Measurements from ENCODE around the gene HCAR3. TPM values are rescaled to one million over a fixed set of nuclear protein-coding genes. Genes with fewer than 3 reads are reported as not detected.
"Not testable (repeated sequence)": the region's sequence is repeated elsewhere in the genome, so short reads cannot be mapped to it uniquely, and the experiment has no call there.

The HCAR3 gene
- 1 to 10 TPM in 1 of 2 donors, under 1 TPM in 1; 0.08 to 1.3 TPM for total RNA-seq
- polyA plus RNA-seq: under 1 TPM in 1 of 2 donors, not detected in 1; 0.10 TPM

GRCh38 chr12:122716658-122717057 lies at the start of gene HCAR3:
Gene HCAR3, minus strand, starts transcription at chr12:122716811. Its CDS starts 74 bp downstream, at chr12:122716737.
- H3K4me3 ChIP-seq (ENCODE audit: low read depth in 1 of 3, low read length in 3 of 3): not testable (repeated sequence)
- WGBS: 64% methylated on average over 10 of the region's 10 CpGs

GRCh38 chr12:122757568-122757967 lies 41.0 kb upstream of the HCAR3 start:
- peaks cover 7 to 35% (median 22%) of the 10 kb centered on the region in 4 donors for H3K36me3 ChIP-seq (ENCODE audit: control insufficient read depth in 4 of 4, insufficient read depth in 3 of 4, low read depth in 1 of 4, low read length in 3 of 4)

More at GRCh38 chr12:122716658-122717057, at the start of gene HCAR3:
- H3K4me1 ChIP-seq (ENCODE audit: control insufficient read depth in 4 of 4, insufficient read depth in 4 of 4, low read length in 3 of 4); H3K27me3 ChIP-seq (ENCODE audit: control insufficient read depth in 4 of 4, insufficient read depth in 4 of 4, low read length in 3 of 4); H3K9me3 ChIP-seq (ENCODE audit: control insufficient read depth in 4 of 4, low read length in 3 of 4); DNase-seq (ENCODE audit: low spot score); H3K9ac ChIP-seq (ENCODE audit: low read depth in 1 of 2, low read length in 2 of 2); H3K36me3 ChIP-seq (ENCODE audit: control insufficient read depth in 4 of 4, insufficient read depth in 3 of 4, low read depth in 1 of 4, low read length in 3 of 4); H3K27ac ChIP-seq (ENCODE audit: low read depth in 1 of 2, low read length in 2 of 2): not testable (repeated sequence)

GRCh38 chr12:122754790-122755189 lies 38.2 kb upstream of the HCAR3 start:
- Histone ChIP-seq H3K9ac (ENCODE audit: low read depth in 1 of 2, low read length in 2 of 2) (no peak overlapping the region), H3K27me3 (ENCODE audit: control insufficient read depth in 4 of 4, insufficient read depth in 4 of 4, low read length in 3 of 4) (no peaks in the 10 kb centered on the region), H3K4me1 (ENCODE audit: control insufficient read depth in 4 of 4, insufficient read depth in 4 of 4, low read length in 3 of 4) (peaks cover 0 to 18% (median 9%) of the 10 kb centered on the region in 4 donors), H3K4me3 (ENCODE audit: low read depth in 1 of 3, low read length in 3 of 3) (no peak overlapping the region), H3K36me3 (ENCODE audit: control insufficient read depth in 4 of 4, insufficient read depth in 3 of 4, low read depth in 1 of 4, low read length in 3 of 4) (peaks cover 6 to 26% (median 16%) of the 10 kb centered on the region in 4 donors), H3K27ac (ENCODE audit: low read depth in 1 of 2, low read length in 2 of 2) (no peak overlapping the region), H3K9me3 (ENCODE audit: control insufficient read depth in 4 of 4, low read length in 3 of 4) (no peaks in the 10 kb centered on the region)
- 94% methylated on average over 1 of the region's 1 CpG for WGBS
- DNase-seq (ENCODE audit: low spot score): no peak
- no peak for TF ChIP-seq ATF3 (IDR thresholded peaks at IDR 0.05)
- TF ChIP-seq FOXA2 (IDR thresholded peaks at IDR 0.05): no peak
- no peak for TF ChIP-seq YY1 (IDR thresholded peaks at IDR 0.05)
- TF ChIP-seq REST (IDR thresholded peaks at IDR 0.05): no peak
- TF ChIP-seq NR2F2 (IDR thresholded peaks at IDR 0.05): no peak
- no peak for TF ChIP-seq RXRA (IDR thresholded peaks at IDR 0.05)
- no peak for TF ChIP-seq CTCF (IDR thresholded peaks at IDR 0.05; ENCODE audit: low read depth, low read length, missing input control)
- TF ChIP-seq HNF4G (IDR thresholded peaks at IDR 0.05): no peak
- no peak for TF ChIP-seq RAD21 (IDR thresholded peaks at IDR 0.05)
- no peak for TF ChIP-seq JUND (IDR thresholded peaks at IDR 0.05)

More at GRCh38 chr12:122757568-122757967, 41.0 kb upstream of the HCAR3 start:
- no peak for DNase-seq (ENCODE audit: low spot score)
- Histone ChIP-seq H3K4me1 (ENCODE audit: control insufficient read depth in 4 of 4, insufficient read depth in 4 of 4, low read length in 3 of 4) (peaks cover 0 to 10% (median 9%) of the 10 kb centered on the region in 4 donors), H3K9ac (ENCODE audit: low read depth in 1 of 2, low read length in 2 of 2) (no peak overlapping the region), H3K4me3 (ENCODE audit: low read depth in 1 of 3, low read length in 3 of 3) (no peak overlapping the region), H3K9me3 (ENCODE audit: control insufficient read depth in 4 of 4, low read length in 3 of 4) (no peaks in the 10 kb centered on the region), H3K27ac (ENCODE audit: low read depth in 1 of 2, low read length in 2 of 2) (no peak overlapping the region), H3K27me3 (ENCODE audit: control insufficient read depth in 4 of 4, insufficient read depth in 4 of 4, low read length in 3 of 4) (no peaks in the 10 kb centered on the region)
- no peak for TF ChIP-seq NR2F2 (IDR thresholded peaks at IDR 0.05)
- TF ChIP-seq SP1 (IDR thresholded peaks at IDR 0.05): no peak
- no peak for TF ChIP-seq TAF1 (conservative IDR thresholded peaks at IDR 0.05)
- no peak for TF ChIP-seq FOXA1 (IDR thresholded peaks at IDR 0.05)
- no peak for TF ChIP-seq FOXA2 (IDR thresholded peaks at IDR 0.05)
- no peak for TF ChIP-seq MAX (IDR thresholded peaks at IDR 0.05)
- TF ChIP-seq HNF4A (conservative IDR thresholded peaks at IDR 0.05): no peak
- no peak for TF ChIP-seq EGR1 (IDR thresholded peaks at IDR 0.05; ENCODE audit: low read depth in 2 of 2)
- no peak for TF ChIP-seq HNF4G (IDR thresholded peaks at IDR 0.05)
- no peak for TF ChIP-seq RXRA (IDR thresholded peaks at IDR 0.05)
- no peak for TF ChIP-seq JUND (IDR thresholded peaks at IDR 0.05)
- no peak for TF ChIP-seq YY1 (IDR thresholded peaks at IDR 0.05)
- no peak for TF ChIP-seq ZBTB33 (IDR thresholded peaks at IDR 0.05)
- TF ChIP-seq ATF3 (IDR thresholded peaks at IDR 0.05): no peak
- WGBS: 96% methylated on average over 1 of the region's 1 CpG
